GM18511 (cell line): Measurements from ENCODE around the gene MMAA.
"Not testable (repeated sequence)": the region's sequence is repeated elsewhere in the genome, so short reads cannot be mapped to it uniquely, and the experiment has no call there.

Experiments used
- ATAC-seq: cut with Tn5 transposase; IDR thresholded peaks from one replicate; pipeline ENCODE4 v1.9.1; 2021; ENCODE audit warnings: mild to moderate bottlenecking, moderate library complexity; ENCODE audit not compliant: unreplicated experiment

MMAA gene

DNA sequence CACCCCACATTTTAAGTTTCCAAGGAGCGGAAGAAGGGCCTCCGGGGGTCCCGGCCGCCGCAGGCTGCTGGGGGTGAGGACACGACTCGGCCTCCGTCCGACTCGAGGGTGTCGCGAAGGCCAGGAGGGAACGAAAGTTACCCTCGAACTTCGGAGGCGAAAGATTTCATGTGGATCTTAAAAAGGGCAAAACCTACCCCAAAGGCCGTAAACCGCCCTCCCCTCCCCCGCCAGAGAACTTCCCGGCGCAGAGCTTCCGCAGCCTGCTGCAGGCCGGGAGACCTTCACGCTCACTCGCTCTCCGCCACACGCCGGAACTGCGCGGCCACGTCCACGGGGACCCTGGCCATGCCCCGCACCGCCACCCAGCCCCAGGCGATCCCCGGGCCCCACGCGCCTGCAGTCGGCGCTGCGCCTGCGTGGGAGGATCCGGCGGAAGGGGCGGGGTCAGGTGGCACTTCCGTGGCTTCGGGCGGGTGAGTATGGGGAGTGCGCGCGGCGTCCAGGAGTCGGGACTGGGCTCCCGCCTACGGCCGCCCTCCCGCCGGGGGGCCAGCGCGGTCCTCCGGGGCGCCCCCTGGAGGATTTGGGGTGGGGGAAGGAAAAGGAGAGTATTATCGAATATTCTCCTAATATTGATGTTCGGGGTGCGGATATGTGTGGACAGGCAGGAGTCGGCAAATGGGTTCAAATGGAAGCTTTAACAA lies at the start of gene MMAA:
MMAA (plus strand) TSS at position 454 of the 707 bp plus-strand sequence. CDS start 19,755 bp downstream, outside the sequence.
- peak; percentile 82 for ATAC-seq

DNA sequence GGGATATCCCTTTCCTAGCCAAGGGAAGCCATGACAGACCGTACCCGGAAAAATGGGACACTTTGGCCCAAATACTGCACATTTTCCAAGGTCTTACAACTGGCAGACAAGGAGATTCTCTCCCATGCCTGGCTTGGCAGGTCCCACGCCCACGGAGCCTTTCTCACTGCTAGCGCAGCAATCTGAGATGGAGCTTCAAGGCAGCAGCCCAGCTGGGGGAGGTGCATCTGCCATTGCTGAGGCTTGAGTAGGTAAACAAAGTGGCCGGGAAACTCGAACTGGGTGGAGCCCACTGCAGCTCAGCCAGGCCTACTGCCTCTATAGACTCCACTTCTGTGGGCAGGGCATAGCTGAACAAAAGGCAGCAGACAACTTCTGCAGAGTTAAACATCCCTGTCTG lies 44.6 kb upstream of the MMAA start:
- ATAC-seq = not testable (repeated sequence)

DNA sequence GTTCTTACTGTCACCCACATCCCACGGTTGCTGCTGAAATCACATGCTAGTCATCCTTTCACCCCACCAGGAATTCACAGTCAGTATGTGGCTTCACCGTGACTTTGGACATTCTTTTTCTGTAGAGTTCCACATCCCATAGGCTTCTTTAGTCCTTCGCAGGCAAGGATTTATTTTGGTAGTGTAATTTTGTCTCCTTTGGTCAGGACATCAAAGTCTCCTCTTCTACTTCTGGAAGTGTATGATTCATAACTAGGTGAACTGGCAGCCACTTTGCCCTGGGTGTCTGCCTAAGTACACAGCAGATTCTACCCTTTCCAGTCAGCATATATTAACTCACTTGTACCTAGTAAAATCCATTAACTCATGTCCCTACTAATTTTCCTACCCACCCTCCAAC lies 38.3 kb upstream of the MMAA start:
- no peak for ATAC-seq

DNA sequence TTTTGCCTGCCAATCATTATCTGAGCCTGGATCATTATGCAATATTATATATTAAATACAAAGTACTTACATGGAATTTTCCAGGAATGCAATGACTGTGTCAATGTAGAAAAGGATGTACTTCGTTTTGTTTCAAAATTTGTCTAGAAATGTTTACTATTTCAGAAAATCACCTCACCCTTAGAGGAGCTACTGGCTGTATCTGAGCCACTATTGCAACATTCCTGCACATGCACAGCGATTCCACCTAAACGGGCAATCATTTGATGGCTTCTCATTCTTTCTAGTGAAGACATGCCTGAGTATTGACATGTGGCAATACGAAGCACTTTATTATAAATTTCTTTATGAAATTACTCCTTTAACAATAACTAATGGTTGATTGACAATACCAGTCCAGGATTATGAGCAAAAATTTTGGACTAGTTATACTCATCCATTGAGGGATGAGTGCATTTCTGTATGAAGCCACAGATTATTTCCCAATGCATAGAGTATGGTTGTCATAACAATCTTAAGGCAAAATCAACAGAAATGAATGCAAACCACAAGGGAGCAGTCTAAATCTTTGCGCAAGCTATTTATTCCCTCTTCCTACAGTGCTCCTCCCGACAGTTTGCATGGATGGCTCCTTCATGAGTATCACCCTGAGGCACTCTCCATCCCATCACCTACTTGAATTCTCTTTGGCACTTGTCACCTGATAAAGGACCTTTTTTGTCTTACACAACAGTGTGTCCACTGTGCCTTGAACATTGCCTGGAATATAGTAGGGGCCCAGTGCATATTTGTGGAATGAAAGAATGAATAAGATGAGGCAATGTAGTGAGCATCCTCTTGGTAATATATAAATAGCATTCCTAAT lies 35.8 kb upstream of the MMAA start:
- no peak for ATAC-seq

DNA sequence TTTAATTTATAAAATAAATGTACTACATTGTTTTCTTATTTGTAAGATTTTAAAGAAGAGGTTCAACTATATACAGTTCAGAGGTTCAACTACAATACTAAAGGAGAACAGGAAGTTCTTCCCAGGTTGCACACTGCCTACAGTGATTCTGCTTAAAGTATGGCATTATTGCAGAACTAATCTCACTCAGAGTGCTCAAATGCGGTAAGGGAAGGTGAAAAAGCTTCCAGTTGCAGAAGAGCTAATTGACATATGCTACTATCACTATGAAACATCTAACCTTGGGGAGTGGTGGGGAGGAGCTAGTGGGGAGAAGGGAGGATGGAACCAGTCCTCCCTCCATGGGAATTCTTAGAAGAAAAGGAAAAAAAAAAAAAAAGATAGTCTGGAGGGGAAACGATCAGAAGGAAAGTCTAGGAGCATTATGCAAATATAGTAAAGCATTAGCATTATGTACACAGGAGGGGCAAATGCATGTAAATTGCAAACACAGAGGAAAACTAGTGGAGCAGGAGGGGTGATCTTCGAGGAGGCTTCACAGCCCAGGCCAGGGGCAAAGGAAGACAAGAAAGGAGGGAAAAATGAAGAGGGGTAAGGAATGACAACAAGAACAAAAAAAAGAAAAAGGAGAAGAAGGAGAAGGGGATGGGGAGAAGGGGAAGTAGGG lies 32.0 kb upstream of the MMAA start:
- ATAC-seq = no peak

DNA sequence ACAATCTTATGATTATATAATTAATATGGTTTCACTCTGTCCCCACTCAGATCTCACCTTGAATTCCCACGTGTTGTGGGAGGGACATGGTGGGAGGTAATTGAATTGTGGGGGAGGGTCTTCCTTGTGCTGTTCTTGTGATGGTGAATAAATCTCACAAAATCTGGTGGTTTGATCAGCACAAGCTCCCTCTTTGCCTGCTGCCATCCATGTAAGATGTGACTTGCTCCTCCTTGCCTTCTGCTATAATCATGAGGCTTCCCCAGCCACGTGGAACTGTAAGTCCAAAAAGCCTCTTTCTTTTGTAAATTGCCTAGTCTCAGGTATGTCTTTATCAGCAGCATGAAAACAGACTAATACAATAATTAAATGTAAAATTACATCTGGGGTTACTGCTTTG lies 29.8 kb upstream of the MMAA start:
- not testable (repeated sequence) for ATAC-seq

DNA sequence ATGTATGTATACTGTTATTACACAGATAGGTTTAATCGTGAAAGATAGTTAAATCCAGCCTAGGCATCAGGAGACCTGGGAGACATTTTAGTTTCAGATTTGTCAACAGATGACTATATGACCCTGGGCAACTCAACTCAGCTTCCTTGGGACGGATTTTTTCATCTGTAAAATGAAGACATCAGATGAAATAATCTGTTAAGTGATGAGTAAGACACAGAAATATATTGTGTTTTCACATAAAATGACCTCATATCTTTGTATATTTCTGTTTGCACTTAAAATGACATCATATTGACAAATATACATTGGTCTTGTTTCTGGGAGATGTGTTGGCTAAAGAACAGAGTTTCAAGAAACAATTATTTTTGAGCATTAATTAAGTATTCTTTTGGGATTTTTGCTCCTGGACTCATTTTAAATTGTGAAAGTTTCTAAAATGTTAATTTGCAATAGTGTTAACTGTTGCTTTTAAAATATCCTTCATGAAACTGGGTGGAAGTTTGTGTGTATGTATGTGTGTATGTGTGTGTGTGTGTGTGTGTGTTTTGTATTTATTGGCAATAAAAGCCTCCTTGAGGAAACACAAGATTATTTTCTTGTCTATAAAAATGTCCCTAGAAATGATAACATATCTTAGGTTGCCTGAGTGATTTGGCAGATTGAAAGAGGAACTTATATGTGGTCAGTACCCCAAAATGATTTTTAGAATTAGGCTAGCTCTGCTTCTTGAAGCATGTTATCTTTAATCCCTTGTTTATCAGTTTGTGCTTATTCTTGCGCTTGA lies 29.1 kb upstream of the MMAA start:
- ATAC-seq = no peak

DNA sequence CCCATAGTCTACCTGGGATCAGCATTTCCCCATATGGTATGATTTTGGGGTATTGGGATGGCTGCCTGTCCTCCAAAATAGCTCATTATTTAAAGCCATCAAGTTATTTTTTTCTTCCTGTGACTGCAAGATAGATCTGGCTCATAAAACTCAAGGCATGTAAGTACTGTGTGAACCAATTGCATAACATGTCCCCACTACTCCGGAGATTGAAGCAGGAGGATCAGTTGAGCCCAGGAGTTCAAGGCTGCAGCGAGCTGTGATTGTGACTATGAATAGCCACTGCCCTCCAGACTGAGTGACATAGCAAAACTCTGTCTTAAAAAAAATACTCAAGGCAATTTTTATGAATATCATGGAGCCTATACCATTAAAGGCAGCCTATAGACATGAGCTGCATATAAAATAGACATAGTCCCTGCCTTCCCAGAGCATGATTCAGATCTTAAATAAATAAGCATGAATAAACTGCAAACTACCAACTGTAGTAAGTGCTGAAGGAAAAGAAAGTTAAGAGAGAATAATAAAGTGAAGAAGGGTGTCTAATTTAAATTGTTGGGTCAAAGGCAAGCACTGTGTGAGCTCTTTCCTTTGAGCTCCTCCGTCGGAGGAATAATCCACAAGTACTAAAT lies 16.9 kb upstream of the MMAA start:
- ATAC-seq = no peak

DNA sequence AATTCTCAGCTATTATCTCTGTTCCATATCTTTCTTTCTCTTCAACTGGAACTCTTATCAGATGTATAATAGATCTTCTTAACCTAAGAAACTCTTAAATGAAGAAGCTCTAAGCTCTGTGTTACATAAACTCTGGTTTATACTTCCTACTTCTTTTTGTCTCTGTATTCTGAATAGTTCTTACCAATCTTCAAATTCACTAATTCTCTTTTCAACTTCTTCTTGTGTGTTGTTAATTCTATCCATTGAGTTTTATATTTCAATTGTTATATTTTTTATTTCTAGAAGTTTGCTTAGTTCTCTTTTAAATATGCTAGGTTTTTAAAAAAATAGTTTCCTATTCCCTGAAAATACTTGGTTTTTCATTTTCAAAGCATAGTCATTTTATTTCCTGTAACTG lies 13.2 kb upstream of the MMAA start:
- no peak for ATAC-seq

DNA sequence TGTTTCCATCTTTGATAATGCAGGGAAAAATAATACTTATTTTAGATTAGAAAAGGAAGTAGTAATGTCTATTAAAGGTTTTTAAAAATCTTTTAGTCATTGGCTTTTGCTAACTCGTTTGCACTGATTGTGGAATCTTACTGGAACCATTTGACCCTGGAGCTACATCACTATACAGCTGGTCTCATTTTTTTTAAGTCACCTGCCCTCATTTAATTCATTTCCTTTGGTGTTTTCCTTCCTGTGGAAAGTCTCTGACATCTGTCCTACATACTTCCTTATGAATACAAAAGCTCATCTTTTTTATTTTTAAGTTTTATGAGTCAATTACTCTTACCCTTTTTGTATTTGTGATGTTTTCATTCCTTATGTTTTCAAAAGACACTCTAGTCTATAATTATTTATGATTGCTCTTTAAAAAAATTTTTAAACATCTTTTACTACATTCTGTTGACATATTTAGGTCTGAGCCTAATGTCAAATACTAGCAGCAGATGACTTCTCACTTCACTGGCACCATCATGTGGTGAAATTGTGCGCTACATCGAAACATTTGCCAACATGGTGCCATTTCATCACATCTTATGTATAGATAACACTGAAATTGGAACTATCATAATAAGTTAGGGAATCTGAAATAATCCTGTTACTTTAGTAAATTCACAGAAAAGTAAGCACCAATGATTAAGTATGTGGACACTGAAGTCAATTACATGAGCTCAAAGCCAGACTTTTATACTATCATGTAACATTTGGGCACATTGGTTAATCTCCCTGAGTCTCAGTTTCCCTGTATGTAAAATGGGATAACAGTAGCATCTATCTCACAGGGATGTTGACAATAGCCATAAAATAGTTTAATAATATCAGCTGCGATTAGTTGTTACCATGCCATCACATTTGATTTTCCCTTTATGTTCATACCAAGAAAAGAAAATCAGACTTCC lies 9.4 kb upstream of the MMAA start:
- ATAC-seq = peak; percentile 60

DNA sequence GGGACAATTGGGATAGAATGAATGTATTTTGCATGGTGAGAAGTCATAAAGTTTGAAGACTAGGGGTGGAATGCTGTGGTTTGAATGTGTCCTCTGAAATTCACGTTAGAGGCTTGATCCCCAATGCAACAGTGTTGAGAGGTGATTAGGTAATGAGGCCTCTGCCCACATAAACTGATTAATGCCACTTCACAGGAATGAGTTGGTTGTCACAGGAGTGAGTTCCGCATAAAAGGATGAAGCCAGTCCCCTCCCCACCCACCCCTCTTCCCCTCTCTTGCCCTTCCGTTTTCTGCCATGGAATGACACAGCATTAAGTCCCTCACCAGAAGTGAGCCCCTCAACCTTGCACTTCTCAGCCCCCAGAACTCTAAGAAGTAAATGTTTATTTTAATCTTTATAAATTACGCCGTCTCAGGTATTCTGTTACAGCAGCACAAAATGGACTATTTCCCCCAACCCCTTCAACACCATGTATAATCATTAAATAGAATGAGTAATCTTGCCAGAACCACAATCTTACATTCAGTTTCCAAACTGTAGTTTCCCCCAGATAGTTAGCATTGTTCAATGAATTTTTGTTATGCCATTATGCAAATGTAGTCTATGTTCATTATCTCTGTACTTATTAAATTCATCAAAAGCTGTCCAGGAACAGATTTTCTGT lies 5.5 kb upstream of the MMAA start:
- ATAC-seq = peak; percentile 62

DNA sequence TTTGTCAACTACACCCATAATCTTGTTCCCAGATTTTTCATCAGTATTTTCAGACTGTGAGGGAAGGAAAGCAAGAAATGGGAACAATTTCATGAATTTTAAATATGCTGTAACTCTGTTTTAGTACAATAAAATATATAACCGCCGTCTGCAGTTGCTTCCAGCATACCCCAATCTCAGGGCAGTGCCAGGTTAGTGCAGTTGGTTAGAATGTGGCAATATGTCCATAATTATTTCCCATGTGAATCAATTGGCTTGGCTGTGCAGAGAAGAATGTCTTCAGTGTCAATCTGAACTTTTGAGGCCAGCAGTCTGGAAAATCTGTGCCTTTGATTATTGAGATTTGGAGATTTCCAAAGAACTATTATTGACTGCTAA lies 5.0 kb upstream of the MMAA start:
- ATAC-seq = no peak

DNA sequence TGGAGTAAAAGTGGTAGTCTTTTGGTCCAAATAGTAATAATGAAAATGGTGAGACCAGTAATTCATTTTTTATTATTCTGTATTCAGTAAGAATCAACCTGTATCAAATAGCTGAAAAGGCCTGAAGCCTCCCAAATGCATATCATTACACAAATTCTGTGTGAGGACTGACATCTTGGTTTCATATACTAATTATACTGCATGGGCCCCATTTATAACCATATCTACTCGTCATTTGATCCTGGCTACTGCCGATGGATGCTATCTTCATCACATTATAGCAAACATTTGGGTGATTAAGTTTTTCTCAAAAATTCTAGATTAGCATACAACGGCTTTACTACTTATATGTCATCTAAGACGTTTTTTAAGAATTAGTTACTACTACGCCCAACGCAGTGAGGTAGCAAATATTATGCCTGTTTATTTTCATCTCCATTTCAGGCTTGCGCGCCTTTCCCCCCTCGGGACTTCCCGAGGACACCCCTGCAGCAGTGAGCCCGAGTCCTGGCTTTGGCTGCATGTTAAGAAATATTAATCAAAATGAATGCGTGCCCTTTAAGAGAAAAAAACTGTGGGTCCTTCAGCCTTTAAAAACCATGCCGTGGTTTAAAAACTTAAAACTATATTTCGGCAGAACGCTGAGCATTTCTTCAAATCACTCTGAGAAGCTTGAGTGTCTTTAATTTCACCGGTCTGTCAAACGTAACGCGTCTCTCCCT lies 814 bp upstream of the MMAA start:
- peak; percentile 9 for ATAC-seq

DNA sequence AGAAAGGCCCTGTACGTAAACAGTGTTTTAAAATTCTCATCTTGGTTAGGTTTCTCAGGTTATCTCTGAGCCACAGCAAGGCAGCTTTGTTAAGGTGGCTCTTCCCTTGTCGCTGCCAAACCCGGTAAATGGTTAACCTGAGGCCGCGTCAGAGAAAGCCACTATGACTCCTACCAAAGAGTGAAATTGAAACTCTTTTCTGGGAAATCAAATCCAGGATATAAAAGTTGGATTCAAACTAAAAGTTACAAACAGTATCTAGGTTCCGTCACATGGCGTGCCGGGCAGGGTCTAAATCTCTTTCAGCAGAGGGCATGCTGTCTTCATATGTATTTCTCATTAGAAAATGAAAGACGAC lies 433 bp downstream of the MMAA start:
- ATAC-seq = peak; percentile 55

DNA sequence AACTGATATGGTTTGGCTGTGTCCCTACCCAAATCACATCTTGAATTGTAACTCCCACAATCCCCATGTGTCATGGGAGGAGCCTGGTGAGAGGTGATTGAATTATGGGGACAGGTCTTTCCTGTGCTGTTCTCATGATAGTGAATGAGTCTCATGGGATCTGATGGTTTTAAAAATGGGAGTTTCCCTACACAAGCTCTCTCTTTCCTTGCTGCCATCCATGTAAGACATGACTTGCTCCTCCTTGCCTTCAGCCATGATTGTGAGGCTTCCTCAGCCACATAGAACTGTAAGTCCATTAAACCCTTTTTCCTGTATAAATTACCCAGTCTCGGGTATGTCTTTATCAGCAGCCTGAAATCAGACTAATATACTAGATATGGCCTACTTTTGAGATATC lies 2.9 kb downstream of the MMAA start:
- not testable (repeated sequence) for ATAC-seq

DNA sequence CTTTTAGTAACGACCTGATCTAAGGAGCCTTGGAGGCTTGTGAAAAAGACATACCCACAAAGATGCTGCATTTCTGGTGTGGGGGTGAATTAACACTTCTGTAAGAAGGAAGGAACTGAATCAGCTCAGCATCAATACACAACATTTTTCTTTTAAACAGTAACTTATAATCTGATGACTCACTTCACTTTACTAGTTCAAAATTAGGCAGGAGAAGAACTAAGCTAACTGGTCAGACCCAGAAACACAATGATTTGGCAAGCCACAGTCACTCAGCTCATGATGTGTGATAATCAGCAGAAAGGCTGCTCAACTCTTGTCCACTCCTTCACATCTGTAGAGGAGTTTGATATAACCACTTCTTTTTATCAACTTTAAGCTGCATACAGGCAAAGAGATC lies 4.6 kb downstream of the MMAA start:
- peak; percentile 41 for ATAC-seq

DNA sequence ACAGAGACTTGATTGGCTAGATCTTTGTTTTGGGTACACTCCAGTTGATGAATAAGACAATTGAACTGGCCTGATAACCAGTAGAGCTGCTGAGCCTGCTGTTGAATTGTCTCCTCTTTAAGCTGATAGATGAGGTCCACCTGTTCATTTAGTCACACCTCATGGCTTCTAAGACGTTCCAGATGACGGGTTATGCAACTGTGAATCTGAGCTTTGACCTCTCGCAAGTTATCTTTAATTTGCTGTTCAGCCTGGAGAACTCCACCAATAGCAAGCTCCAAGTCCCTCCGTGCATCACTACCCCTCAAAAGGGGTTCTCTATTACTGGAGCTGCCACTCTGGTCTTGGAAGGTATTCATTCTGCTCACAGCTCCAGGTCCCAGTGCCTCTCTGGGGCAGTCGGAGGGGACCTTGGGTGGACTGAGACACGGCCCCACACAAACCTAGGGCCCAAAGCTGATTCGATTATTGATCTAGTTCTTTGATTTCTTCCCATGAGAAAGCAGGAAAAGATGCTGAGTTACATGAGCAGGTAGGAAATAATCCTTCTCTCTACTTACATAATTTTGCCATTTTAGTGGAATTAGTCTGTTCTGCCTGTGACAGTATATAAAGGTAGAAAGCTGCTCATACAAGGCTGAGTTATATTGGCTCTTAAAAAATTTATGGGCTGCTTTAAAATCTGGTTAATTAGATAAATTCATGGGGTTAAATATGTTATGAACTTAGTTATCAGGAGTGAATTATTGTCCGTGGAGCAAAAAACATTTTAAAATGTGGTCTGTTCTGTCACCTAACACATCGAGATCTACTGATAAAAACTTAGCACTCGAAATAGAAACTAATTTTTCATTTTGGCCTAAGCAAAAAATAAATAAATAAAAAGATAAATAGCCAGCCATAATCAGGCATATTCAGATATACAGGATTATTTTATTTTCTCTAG lies 6.8 kb downstream of the MMAA start:
- ATAC-seq = peak; percentile 42
